C1 segment of cervical spinal cord (tissue), 14 donors: ENCODE data around the gene KCNIP1.

Source experiments
- DNase-seq, 14 donors: peaks; one replicate each; lab custom pipeline; 2025; lab: John Stamatoyannopoulos, UW

KCNIP1 gene

GRCh38 chr5:170711300-170711699, 207.5 kb downstream of the KCNIP1 start:
- no peak for DNase-seq

- DNase-seq = no peak
Observed at GRCh38 chr5:170715141-170715540, 211.3 kb downstream of the KCNIP1 start.

- no peak for DNase-seq
Observed at GRCh38 chr5:170716396-170716795, 212.6 kb downstream of the KCNIP1 start.

- DNase-seq = no peak
Observed at GRCh38 chr5:170719551-170719950, 215.7 kb downstream of the KCNIP1 start.

- DNase-seq = no peak
Observed at GRCh38 chr5:170720179-170720578, 216.4 kb downstream of the KCNIP1 start.

- no peak for DNase-seq
Observed at GRCh38 chr5:170720984-170721383, 217.2 kb downstream of the KCNIP1 start.

- no peak for DNase-seq
Observed at GRCh38 chr5:170721681-170722080, 217.9 kb downstream of the KCNIP1 start.

- no peak for DNase-seq
Observed at GRCh38 chr5:170722316-170722715, 218.5 kb downstream of the KCNIP1 start.

- DNase-seq = no peak
Observed at GRCh38 chr5:170731052-170731451, 227.2 kb downstream of the KCNIP1 start.

GRCh38 chr5:170732685-170733084, 228.9 kb downstream of the KCNIP1 start:
- no peak for DNase-seq

- no peak for DNase-seq
Observed at GRCh38 chr5:170736966-170737365, 233.1 kb downstream of the KCNIP1 start.

- DNase-seq = no peak
Observed at GRCh38 chr5:170737591-170737990, 233.8 kb downstream of the KCNIP1 start.

- DNase-seq = peak in 2 of 14 donors; percentile 10 to 86
Observed at GRCh38 chr5:170738840-170739239, 235.0 kb downstream of the KCNIP1 start.

GRCh38 chr5:170739446-170739845, 235.6 kb downstream of the KCNIP1 start:
- DNase-seq = no peak

- DNase-seq = peak in 1 of 14 donors; percentile 87
Observed at GRCh38 chr5:170740551-170741205, 236.9 kb downstream of the KCNIP1 start.

GRCh38 chr5:170741801-170742200, 238.0 kb downstream of the KCNIP1 start:
- no peak for DNase-seq

GRCh38 chr5:170743876-170744212, 240.0 kb downstream of the KCNIP1 start:
- DNase-seq = no peak

- peak in 1 of 14 donors; percentile 16 for DNase-seq
Observed at GRCh38 chr5:170745481-170746071, 241.8 kb downstream of the KCNIP1 start.

GRCh38 chr5:170746075-170746960, 242.5 kb downstream of the KCNIP1 start:
- DNase-seq = no peak

GRCh38 chr5:170746961-170747340, 243.1 kb downstream of the KCNIP1 start:
- no peak for DNase-seq

GRCh38 chr5:170747357-170747756, 243.5 kb downstream of the KCNIP1 start:
- no peak for DNase-seq

- no peak for DNase-seq
Observed at GRCh38 chr5:170747851-170748250, 244.0 kb downstream of the KCNIP1 start.
